BLaER1 treated with 17β-estradiol and CSF1 and Interleukin-3, amounts not matched to agents 10 nM and 100 nM (cell line): ENCODE data around the gene IMMP2L.
A peak's percentile ranks its signal among the peaks of the same experiment; 100 is the strongest.

Experiments used
- H3K27ac ChIP-seq, 11 experiments: shearing (Covaris generic); formaldehyde crosslinking; 2 replicates each; pipeline ENCODE4 v1.8.1; 2022
- H3K27me3 ChIP-seq, 11 experiments: shearing (Covaris generic); formaldehyde crosslinking; 2 replicates each; pipeline ENCODE4 v1.8.1; 2022
- H3K36me3 ChIP-seq, 11 experiments: shearing (Covaris generic); formaldehyde crosslinking; 2 replicates each; pipeline ENCODE4 v1.8.1; 2022
- H3K4me1 ChIP-seq, 10 experiments: shearing (Covaris generic); formaldehyde crosslinking; 2 replicates each; pipeline ENCODE4 v1.8.1; 2022
- H3K4me2 ChIP-seq, 11 experiments: shearing (Covaris generic); formaldehyde crosslinking; 2 replicates each; pipeline ENCODE4 v1.8.1; 2022
- H3K4me3 ChIP-seq, 10 experiments: shearing (Covaris generic); formaldehyde crosslinking; 2 replicates each; pipeline ENCODE4 v1.8.1; 2022
- H3K9ac ChIP-seq, 11 experiments: shearing (Covaris generic); formaldehyde crosslinking; 2 replicates each; pipeline ENCODE4 v1.8.1; 2022
- H3K9me3 ChIP-seq, 11 experiments: shearing (Covaris generic); formaldehyde crosslinking; replicated peaks in 1 of 11; 2 replicates each; pipeline ENCODE4 v1.8.1; 2022
- H4K20me1 ChIP-seq, 11 experiments: shearing (Covaris generic); formaldehyde crosslinking; 2 replicates each; pipeline ENCODE4 v1.8.1; 2022
- Cebpa-rat ChIP-seq, 11 experiments: shearing (Covaris generic); IDR thresholded peaks; 2 replicates each; pipeline ENCODE4 v1.8.1; 2022

The IMMP2L gene

GRCh38 chr7:110839866-110840265 is 722.4 kb downstream of the IMMP2L start:
- Histone ChIP-seq H3K27ac (no peak overlapping the region), H3K9me3 (no peaks in the 10 kb centered on the region), H3K4me2 (no peak overlapping the region), H3K9ac (no peak overlapping the region), H4K20me1 (no peaks in the 10 kb centered on the region), H3K4me3 (no peak overlapping the region), H3K27me3 (no peaks in the 10 kb centered on the region), H3K36me3 (no peaks in the 10 kb centered on the region), H3K4me1 (no peaks in the 10 kb centered on the region)
- TF ChIP-seq Cebpa-rat (IDR thresholded peaks at IDR 0.05) = no peak

DNA sequence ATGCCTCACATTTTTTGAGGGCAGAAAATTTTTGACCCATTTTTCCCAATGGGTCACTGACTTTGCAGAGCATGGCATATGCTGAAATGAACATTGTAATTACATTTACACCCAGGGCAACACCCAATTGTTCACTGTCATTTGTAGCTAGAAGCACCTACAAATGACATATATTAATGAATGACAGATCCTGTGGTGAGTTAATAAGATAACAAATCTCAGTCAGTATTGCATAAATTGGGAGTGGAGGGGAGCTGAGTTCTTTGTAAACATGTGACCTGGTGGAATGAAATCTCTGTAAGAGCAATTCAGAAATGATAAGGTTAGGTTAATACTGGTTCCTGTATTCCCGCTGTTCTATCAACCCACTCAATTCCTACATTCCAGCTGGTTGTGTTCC is 726.4 kb downstream of the IMMP2L start:
- no peaks in the 10 kb centered on the region for H3K4me1 ChIP-seq
- H3K9ac ChIP-seq = no peak overlapping the region
- H3K4me3 ChIP-seq = no peak overlapping the region
- no peak overlapping the region for H3K27ac ChIP-seq
- no peaks in the 10 kb centered on the region for H3K36me3 ChIP-seq
- H3K27me3 ChIP-seq = no peaks in the 10 kb centered on the region
- no peaks in the 10 kb centered on the region for H4K20me1 ChIP-seq
- no peaks in the 10 kb centered on the region for H3K9me3 ChIP-seq
- H3K4me2 ChIP-seq = no peak overlapping the region
- TF ChIP-seq Cebpa-rat (IDR thresholded peaks at IDR 0.05) = no peak

GRCh38 chr7:110835218-110835617 is 727.1 kb downstream of the IMMP2L start:
- H3K36me3 ChIP-seq = no peaks in the 10 kb centered on the region
- no peak overlapping the region for H3K9ac ChIP-seq
- no peak overlapping the region for H3K4me2 ChIP-seq
- H3K4me3 ChIP-seq = no peak overlapping the region
- no peaks in the 10 kb centered on the region for H4K20me1 ChIP-seq
- no peak for TF ChIP-seq Cebpa-rat (IDR thresholded peaks at IDR 0.05)
- H3K4me1 ChIP-seq = no peaks in the 10 kb centered on the region
- H3K9me3 ChIP-seq = no peaks in the 10 kb centered on the region
- no peak overlapping the region for H3K27ac ChIP-seq
- no peaks in the 10 kb centered on the region for H3K27me3 ChIP-seq

DNA sequence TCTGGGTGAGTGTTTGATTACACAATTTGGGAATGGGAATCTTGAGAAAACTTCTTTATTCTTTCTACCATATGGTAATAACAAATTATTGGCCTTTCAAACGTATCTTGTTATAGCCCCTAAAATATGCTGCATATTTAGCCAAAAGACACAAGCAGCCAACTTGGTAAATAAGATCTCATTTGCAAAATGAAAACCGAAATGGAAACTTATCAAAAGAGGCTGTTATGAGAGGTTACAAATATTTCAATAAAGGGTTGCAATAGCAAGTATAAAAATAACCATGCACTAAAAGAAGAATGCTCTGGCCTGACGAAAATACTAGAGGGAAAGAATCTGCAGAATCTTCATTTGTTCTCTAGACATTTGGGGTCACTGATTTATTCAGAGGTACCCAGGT is 730.9 kb downstream of the IMMP2L start:
- no peak overlapping the region for H3K4me2 ChIP-seq
- H4K20me1 ChIP-seq = no peaks in the 10 kb centered on the region
- H3K27me3 ChIP-seq = no peaks in the 10 kb centered on the region
- H3K4me1 ChIP-seq = 0 out of 20 replicates have a peak, but pooled peaks cover 0 to 4% (median 0%) of the 10 kb centered on the region in 10 experiments
- H3K4me3 ChIP-seq = no peak overlapping the region
- H3K27ac ChIP-seq = no peak overlapping the region
- H3K9me3 ChIP-seq = no peaks in the 10 kb centered on the region
- no peak for TF ChIP-seq Cebpa-rat (IDR thresholded peaks at IDR 0.05)
- no peaks in the 10 kb centered on the region for H3K36me3 ChIP-seq
- no peak overlapping the region for H3K9ac ChIP-seq

DNA sequence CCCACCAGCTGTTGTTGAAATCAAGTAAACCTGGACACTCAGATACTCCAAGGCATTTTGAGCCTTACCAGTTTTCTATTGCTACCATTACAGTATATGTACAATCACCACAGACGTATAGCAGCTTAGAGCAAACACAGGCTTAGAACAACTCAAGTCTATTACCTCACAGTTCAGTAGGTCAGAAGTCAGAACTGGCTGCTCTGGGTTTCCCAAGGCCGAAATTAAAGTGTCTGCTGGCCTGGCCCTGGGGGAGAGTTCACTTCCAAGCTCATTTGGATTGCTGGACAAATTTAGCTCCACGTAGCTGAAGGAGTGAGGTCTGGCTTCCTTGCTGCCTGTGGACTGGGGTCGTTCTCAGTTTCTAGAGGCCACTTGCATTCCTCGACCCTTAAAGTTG is 731.5 kb downstream of the IMMP2L start:
- Histone ChIP-seq H3K4me2 (no peak overlapping the region), H3K27me3 (no peaks in the 10 kb centered on the region), H4K20me1 (no peaks in the 10 kb centered on the region), H3K27ac (no peak overlapping the region), H3K9ac (no peak overlapping the region), H3K9me3 (no peaks in the 10 kb centered on the region), H3K4me1 (0 out of 20 replicates have a peak, but pooled peaks cover 0 to 4% (median 0%) of the 10 kb centered on the region in 10 experiments), H3K4me3 (no peak overlapping the region), H3K36me3 (no peaks in the 10 kb centered on the region)
- no peak for TF ChIP-seq Cebpa-rat (IDR thresholded peaks at IDR 0.05)

DNA sequence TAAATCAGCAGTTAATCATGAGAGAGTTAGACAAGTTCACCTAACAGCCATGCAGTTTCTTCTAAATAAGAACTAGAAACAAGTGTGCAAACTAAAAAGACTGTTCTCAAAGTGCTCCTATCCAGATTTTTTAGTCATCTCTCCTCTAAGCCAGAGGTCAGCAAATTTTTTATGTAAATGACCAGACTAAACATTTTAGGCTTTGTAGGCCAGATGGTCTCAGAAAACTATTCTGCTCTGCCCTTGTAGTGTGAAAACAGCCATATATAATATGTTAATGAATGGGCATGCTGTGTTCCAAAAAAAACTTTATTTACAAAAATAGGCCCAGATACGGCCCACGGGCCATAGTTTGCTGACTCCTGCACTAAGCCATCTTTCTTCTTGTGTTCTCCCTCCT is 734.4 kb downstream of the IMMP2L start:
- Histone ChIP-seq H3K4me2 (no peak overlapping the region), H3K27ac (no peak overlapping the region), H4K20me1 (no peaks in the 10 kb centered on the region), H3K9me3 (no peaks in the 10 kb centered on the region), H3K4me1 (0 out of 20 replicates have a peak, but pooled peaks cover 0 to 4% (median 0%) of the 10 kb centered on the region in 10 experiments), H3K9ac (no peak overlapping the region), H3K36me3 (no peaks in the 10 kb centered on the region), H3K27me3 (no peaks in the 10 kb centered on the region), H3K4me3 (no peak overlapping the region)
- no peak for TF ChIP-seq Cebpa-rat (IDR thresholded peaks at IDR 0.05)

DNA sequence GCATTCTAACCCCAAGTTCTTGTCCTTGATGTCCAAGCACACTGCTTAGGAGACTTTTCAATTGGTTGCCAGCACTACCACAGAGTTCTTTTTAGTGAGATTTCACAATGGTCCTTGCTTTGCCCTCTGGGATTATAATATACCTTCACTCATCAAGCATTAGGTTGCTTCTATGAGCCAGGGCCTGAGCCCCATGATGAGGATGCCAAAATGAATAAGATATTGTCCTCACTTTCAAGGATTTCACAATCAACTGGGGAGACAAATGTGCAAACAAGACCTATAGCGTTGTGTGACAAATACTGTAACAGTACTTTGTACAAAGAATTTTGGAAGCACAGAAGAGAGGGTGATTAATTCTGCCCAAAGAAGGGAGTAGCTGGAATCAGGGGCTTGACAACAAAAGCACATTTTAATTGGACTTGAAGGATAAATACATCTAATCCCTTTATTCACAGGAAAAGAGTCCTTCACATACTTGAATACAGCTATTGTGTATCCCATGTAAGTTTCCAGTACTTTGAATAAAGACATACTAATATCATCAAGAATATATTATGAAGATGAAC is 734.9 kb downstream of the IMMP2L start:
- Histone ChIP-seq H4K20me1 (no peaks in the 10 kb centered on the region), H3K27me3 (no peaks in the 10 kb centered on the region), H3K4me3 (no peak overlapping the region), H3K27ac (no peak overlapping the region), H3K36me3 (no peaks in the 10 kb centered on the region), H3K9ac (no peak overlapping the region), H3K9me3 (no peaks in the 10 kb centered on the region), H3K4me1 (0 out of 20 replicates have a peak, but pooled peaks cover 0 to 4% (median 0%) of the 10 kb centered on the region in 10 experiments), H3K4me2 (peak overlapping the region in 1 of 11 experiments; percentile 7; a peak in 1 of 22 replicates)
- TF ChIP-seq Cebpa-rat (IDR thresholded peaks at IDR 0.05) = no peak; a peak in 1 of 22 replicates

GRCh38 chr7:110813986-110814385 is 748.3 kb downstream of the IMMP2L start:
- H3K4me2 ChIP-seq = no peak overlapping the region
- no peaks in the 10 kb centered on the region for H3K27me3 ChIP-seq
- no peaks in the 10 kb centered on the region for H3K36me3 ChIP-seq
- no peaks in the 10 kb centered on the region for H4K20me1 ChIP-seq
- H3K27ac ChIP-seq = no peak overlapping the region
- no peak overlapping the region for H3K4me3 ChIP-seq
- no peaks in the 10 kb centered on the region for H3K9me3 ChIP-seq
- no peak for TF ChIP-seq Cebpa-rat (IDR thresholded peaks at IDR 0.05)
- no peak overlapping the region for H3K9ac ChIP-seq
- no peaks in the 10 kb centered on the region for H3K4me1 ChIP-seq

- Histone ChIP-seq H3K4me3 (no peak overlapping the region), H3K27me3 (no peaks in the 10 kb centered on the region), H3K4me2 (no peak overlapping the region), H4K20me1 (no peaks in the 10 kb centered on the region), H3K4me1 (no peaks in the 10 kb centered on the region), H3K9ac (no peak overlapping the region), H3K9me3 (no peaks in the 10 kb centered on the region), H3K27ac (no peak overlapping the region), H3K36me3 (no peaks in the 10 kb centered on the region)
- no peak for TF ChIP-seq Cebpa-rat (IDR thresholded peaks at IDR 0.05)
Measured at GRCh38 chr7:110809832-110810231, 752.5 kb downstream of the IMMP2L start.

GRCh38 chr7:110808361-110808760 is 753.9 kb downstream of the IMMP2L start:
- H3K4me2 ChIP-seq = no peak overlapping the region
- H4K20me1 ChIP-seq = no peaks in the 10 kb centered on the region
- no peak for TF ChIP-seq Cebpa-rat (IDR thresholded peaks at IDR 0.05)
- no peaks in the 10 kb centered on the region for H3K9me3 ChIP-seq
- no peak overlapping the region for H3K9ac ChIP-seq
- H3K4me1 ChIP-seq = no peaks in the 10 kb centered on the region
- H3K4me3 ChIP-seq = no peak overlapping the region
- H3K36me3 ChIP-seq = no peaks in the 10 kb centered on the region
- no peaks in the 10 kb centered on the region for H3K27me3 ChIP-seq
- H3K27ac ChIP-seq = no peak overlapping the region
